DOHH2 (cell line): ENCODE results near the gene GGCT.

Source experiments
- EZH2phosphoT487 ChIP-seq: fragments of 200-600 bp; sonication (generic); IDR thresholded peaks from 2 replicates; pipeline ENCODE4 v1.6.1; 2017; ENCODE audit warnings: borderline replicate concordance, mild to moderate bottlenecking, antibody characterized with exemption, low read length, moderate library complexity, mixed read lengths
- TF ChIP-seq, protein P1 (sequence below): fragments of 200-600 bp; sonication (generic); IDR thresholded peaks from one replicate; pipeline ENCODE4 v1.5.1; 2014; ENCODE audit warnings: antibody characterized with exemption, mild to moderate bottlenecking, low read depth, low read length; ENCODE audit not compliant: poor library complexity, severe bottlenecking

GRCh38 chr7:30522159-30522558 lies 17.5 kb upstream of the GGCT start:
- TF ChIP-seq, protein P1, sequence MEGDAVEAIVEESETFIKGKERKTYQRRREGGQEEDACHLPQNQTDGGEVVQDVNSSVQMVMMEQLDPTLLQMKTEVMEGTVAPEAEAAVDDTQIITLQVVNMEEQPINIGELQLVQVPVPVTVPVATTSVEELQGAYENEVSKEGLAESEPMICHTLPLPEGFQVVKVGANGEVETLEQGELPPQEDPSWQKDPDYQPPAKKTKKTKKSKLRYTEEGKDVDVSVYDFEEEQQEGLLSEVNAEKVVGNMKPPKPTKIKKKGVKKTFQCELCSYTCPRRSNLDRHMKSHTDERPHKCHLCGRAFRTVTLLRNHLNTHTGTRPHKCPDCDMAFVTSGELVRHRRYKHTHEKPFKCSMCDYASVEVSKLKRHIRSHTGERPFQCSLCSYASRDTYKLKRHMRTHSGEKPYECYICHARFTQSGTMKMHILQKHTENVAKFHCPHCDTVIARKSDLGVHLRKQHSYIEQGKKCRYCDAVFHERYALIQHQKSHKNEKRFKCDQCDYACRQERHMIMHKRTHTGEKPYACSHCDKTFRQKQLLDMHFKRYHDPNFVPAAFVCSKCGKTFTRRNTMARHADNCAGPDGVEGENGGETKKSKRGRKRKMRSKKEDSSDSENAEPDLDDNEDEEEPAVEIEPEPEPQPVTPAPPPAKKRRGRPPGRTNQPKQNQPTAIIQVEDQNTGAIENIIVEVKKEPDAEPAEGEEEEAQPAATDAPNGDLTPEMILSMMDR: no peak
- no peak for TF ChIP-seq EZH2phosphoT487
